ENCODE measurements around the gene MYLK3.

DNA sequence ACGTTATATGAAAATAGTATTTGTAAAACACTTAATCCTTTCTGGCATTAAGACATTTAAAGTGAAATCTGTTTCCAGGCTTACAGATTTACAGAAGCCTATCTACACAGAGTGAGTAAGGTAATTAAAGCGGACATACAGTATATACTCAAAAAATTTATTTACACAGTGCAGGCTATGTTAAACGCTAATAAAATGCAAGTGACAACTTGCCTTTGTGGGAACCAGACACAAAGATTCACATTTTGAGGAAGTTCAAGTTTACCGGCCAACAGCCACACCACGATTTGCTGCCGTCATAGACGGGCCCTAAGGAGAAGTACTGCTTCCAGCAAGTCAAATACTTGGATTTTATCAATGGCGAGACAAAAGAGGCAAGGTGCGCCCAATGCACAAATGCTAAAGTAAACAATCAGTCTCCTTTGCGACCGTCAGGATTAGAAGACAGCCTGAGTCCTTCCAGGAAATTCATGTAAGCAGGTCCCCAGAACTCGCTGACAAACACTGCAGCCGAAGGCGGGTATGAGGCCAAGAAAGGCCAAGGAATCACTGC is 60.0 kb downstream of the MYLK3 start:
- TF ChIP-seq, protein P1, sequence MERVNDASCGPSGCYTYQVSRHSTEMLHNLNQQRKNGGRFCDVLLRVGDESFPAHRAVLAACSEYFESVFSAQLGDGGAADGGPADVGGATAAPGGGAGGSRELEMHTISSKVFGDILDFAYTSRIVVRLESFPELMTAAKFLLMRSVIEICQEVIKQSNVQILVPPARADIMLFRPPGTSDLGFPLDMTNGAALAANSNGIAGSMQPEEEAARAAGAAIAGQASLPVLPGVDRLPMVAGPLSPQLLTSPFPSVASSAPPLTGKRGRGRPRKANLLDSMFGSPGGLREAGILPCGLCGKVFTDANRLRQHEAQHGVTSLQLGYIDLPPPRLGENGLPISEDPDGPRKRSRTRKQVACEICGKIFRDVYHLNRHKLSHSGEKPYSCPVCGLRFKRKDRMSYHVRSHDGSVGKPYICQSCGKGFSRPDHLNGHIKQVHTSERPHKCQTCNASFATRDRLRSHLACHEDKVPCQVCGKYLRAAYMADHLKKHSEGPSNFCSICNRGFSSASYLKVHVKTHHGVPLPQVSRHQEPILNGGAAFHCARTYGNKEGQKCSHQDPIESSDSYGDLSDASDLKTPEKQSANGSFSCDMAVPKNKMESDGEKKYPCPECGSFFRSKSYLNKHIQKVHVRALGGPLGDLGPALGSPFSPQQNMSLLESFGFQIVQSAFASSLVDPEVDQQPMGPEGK (CRISPR knock-in tag; IDR thresholded peaks at IDR 0.05; ENCODE audit: borderline replicate concordance), result no peak
- TF ChIP-seq ESRRG (CRISPR knock-in tag; IDR thresholded peaks at IDR 0.05), result no peak
- TF ChIP-seq ZFP30 (CRISPR knock-in tag; IDR thresholded peaks at IDR 0.05), result no peak
- TF ChIP-seq ARNTL (CRISPR knock-in tag; IDR thresholded peaks at IDR 0.05; ENCODE audit: borderline replicate concordance, low read depth), result no peak

Measured in SK-N-SH treated with all-trans-retinoic acid at 6 μM for 48 hours (cell line).